Astrocyte (in vitro differentiated cells and primary cell): ENCODE measurements around the gene SDK1. TPM values are rescaled to one million over a fixed set of nuclear protein-coding genes. Genes with fewer than 3 reads are reported as not detected.
"Not testable (repeated sequence)": the region's sequence is repeated elsewhere in the genome, so short reads cannot be mapped to it uniquely, and the experiment has no call there.

Experiments
- DNase-seq: peaks from one replicate; pipeline ENCODE4 v3.0.0-alpha.2; 2010; ENCODE audit warnings: low read depth
- FAIRE-seq: peaks from 2 replicates; lab custom pipeline; 2011; peaks lifted over from hg19 to GRCh38; lab: Jason Lieb, UNC
- H2AFZ ChIP-seq: 2 replicates; pipeline ENCODE4 v1.6.0; 2012; ENCODE audit warnings: low read depth, low read length, inconsistent platforms
- H3K27ac ChIP-seq: 2 replicates; pipeline ENCODE4 v1.5.1; 2011; ENCODE audit warnings: low read depth, low read length, inconsistent platforms
- H3K27me3 ChIP-seq: 2 replicates; pipeline ENCODE4 v1.6.0; 2011; ENCODE audit warnings: low read length, inconsistent platforms; ENCODE audit not compliant: insufficient read depth
- H3K36me3 ChIP-seq: 2 replicates; pipeline ENCODE4 v1.5.1; 2011; ENCODE audit warnings: low read length, inconsistent platforms; ENCODE audit not compliant: insufficient read depth
- H3K4me1 ChIP-seq: 2 replicates; pipeline ENCODE4 v1.5.1; 2011; ENCODE audit warnings: low read length, inconsistent platforms; ENCODE audit not compliant: insufficient read depth
- H3K4me2 ChIP-seq: 2 replicates; pipeline ENCODE4 v1.6.0; 2012; ENCODE audit warnings: low read length, inconsistent platforms
- H3K4me3 ChIP-seq: 2 replicates; pipeline ENCODE4 v1.5.1; 2011; ENCODE audit warnings: low read depth, mild to moderate bottlenecking, low read length, inconsistent platforms; ENCODE audit not compliant: insufficient read depth
- H3K79me2 ChIP-seq: 2 replicates; pipeline ENCODE4 v1.6.0; 2012; ENCODE audit warnings: mild to moderate bottlenecking, low read length, inconsistent platforms; ENCODE audit not compliant: insufficient read depth
- H3K9ac ChIP-seq: 2 replicates; pipeline ENCODE4 v1.6.0; 2012; ENCODE audit warnings: mild to moderate bottlenecking, low read length, inconsistent platforms
- H3K9me3 ChIP-seq: 2 replicates; pipeline ENCODE4 v1.5.1; 2012; ENCODE audit warnings: low read depth, mild to moderate bottlenecking, low read length, inconsistent platforms; ENCODE audit not compliant: insufficient read depth
- H4K20me1 ChIP-seq: 2 replicates; pipeline ENCODE4 v1.6.0; 2012; ENCODE audit warnings: low read length, inconsistent platforms; ENCODE audit not compliant: insufficient read depth
- H3K27ac Mint-ChIP-seq: one replicate; pipeline ENCODE4 v1.8.0; 2021; ENCODE audit warnings: mild to moderate bottlenecking, mixed read lengths; ENCODE audit not compliant: unreplicated experiment
- H3K27me3 Mint-ChIP-seq: one replicate; pipeline ENCODE4 v1.8.0; 2021; ENCODE audit warnings: low read depth, mixed read lengths; ENCODE audit not compliant: unreplicated experiment
- H3K36me3 Mint-ChIP-seq: one replicate; pipeline ENCODE4 v1.8.0; 2021; ENCODE audit warnings: low read depth, mixed read lengths; ENCODE audit not compliant: unreplicated experiment
- H3K4me1 Mint-ChIP-seq: one replicate; pipeline ENCODE4 v1.8.0; 2021; ENCODE audit warnings: low read depth, mixed read lengths; ENCODE audit not compliant: unreplicated experiment
- H3K4me3 Mint-ChIP-seq: one replicate; pipeline ENCODE4 v1.8.0; 2021; ENCODE audit warnings: mild to moderate bottlenecking, moderate library complexity, mixed read lengths; ENCODE audit not compliant: unreplicated experiment
- H3K9me3 Mint-ChIP-seq: one replicate; pipeline ENCODE4 v1.8.0; 2021; ENCODE audit warnings: mild to moderate bottlenecking, mixed read lengths; ENCODE audit not compliant: unreplicated experiment
- EZH2 ChIP-seq: IDR thresholded peaks from 2 replicates; pipeline ENCODE4 v1.6.1; 2012; ENCODE audit warnings: mild to moderate bottlenecking, low read length, inconsistent platforms; ENCODE audit not compliant: insufficient read depth
- total RNA-seq: library from RNA; stranded (reverse); gene quantifications from 2 replicates; pipeline ENCODE4 v1.2.1, GENCODE V29; 2021
- TF ChIP-seq, protein P1 (sequence below): IDR thresholded peaks from 2 replicates; pipeline ENCODE4 v1.5.1; 2011; ENCODE audit warnings: low read depth, mild to moderate bottlenecking, inconsistent platforms, low read length, moderate library complexity; ENCODE audit not compliant: insufficient read depth

SDK1 gene
- total RNA-seq, 1 donor from 2014 or later: 4.2 TPM

DNA sequence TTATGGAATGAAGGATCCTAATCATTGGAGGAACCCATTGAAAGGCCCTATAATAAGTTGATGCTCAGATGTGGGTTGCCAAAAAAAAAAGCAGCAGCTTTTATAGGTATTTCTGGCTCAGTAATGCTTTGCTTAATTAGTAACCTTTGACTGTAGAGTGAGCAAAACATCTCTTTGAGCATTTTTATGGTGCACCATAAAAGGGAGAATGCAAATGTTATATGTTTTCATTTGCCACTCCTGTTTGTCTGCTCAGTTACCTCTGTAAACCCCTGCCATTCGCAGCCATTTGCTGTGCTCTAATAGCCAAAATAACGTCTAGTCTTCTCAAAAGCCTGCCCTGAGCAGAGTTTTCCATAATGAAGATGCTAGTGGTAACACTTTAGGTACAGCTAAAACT is 792.0 kb downstream of the SDK1 start:
- Histone ChIP-seq H3K36me3 (no peaks in the 10 kb centered on the region), H3K4me2 (no peak overlapping the region), H3K9ac (no peak overlapping the region), H3K4me1 (no peaks in the 10 kb centered on the region), H3K27ac (no peak overlapping the region), H3K4me3 (no peak overlapping the region), H4K20me1 (no peaks in the 10 kb centered on the region), H3K9me3 (peaks cover 7% of the 10 kb centered on the region), H3K79me2 (no peaks in the 10 kb centered on the region), H2AFZ (no peak overlapping the region), H3K27me3 (no peaks in the 10 kb centered on the region)
- TF ChIP-seq, protein P1, sequence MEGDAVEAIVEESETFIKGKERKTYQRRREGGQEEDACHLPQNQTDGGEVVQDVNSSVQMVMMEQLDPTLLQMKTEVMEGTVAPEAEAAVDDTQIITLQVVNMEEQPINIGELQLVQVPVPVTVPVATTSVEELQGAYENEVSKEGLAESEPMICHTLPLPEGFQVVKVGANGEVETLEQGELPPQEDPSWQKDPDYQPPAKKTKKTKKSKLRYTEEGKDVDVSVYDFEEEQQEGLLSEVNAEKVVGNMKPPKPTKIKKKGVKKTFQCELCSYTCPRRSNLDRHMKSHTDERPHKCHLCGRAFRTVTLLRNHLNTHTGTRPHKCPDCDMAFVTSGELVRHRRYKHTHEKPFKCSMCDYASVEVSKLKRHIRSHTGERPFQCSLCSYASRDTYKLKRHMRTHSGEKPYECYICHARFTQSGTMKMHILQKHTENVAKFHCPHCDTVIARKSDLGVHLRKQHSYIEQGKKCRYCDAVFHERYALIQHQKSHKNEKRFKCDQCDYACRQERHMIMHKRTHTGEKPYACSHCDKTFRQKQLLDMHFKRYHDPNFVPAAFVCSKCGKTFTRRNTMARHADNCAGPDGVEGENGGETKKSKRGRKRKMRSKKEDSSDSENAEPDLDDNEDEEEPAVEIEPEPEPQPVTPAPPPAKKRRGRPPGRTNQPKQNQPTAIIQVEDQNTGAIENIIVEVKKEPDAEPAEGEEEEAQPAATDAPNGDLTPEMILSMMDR: no peak
- Mint-ChIP-seq H3K4me3 (no peak overlapping the region), H3K27ac (no peak overlapping the region), H3K4me1 (peaks cover 3% of the 10 kb centered on the region), H3K36me3 (no peaks in the 10 kb centered on the region), H3K27me3 (peaks cover 8% of the 10 kb centered on the region), H3K9me3 (peaks cover 10% of the 10 kb centered on the region)
- DNase-seq (no peak), FAIRE-seq (no peak)

DNA sequence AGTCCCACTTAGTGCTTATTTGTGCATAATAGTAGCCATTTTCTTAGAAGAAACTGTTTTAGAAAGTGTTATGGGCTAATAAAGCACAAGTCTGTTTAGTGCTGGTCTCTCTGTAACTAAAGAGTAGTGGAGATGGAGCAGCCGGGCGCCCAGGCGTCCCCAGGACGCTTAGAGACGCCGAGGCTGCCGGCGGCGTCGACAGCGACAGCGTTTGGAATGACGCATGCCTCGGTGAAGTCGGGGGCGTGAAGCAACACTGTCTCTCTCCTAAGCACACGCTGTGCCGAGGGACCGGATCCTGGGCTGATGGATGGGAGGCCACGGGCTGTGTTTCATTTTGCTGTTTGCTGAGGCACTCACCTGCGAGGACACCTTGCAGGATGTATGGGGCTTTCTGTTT is 792.4 kb downstream of the SDK1 start:
- H3K4me3 ChIP-seq: no peak overlapping the region
- H3K27me3 ChIP-seq: no peaks in the 10 kb centered on the region
- Mint-ChIP-seq H3K27ac (no peak overlapping the region), H3K4me3 (no peak overlapping the region), H3K9me3 (peaks cover 10% of the 10 kb centered on the region), H3K4me1 (peaks cover 3% of the 10 kb centered on the region), H3K27me3 (peaks cover 8% of the 10 kb centered on the region), H3K36me3 (no peaks in the 10 kb centered on the region)
- no peak overlapping the region for H3K27ac ChIP-seq
- H3K9ac ChIP-seq: no peak overlapping the region
- DNase-seq (no peak), FAIRE-seq (no peak)
- no peak overlapping the region for H3K4me2 ChIP-seq
- H3K36me3 ChIP-seq: no peaks in the 10 kb centered on the region
- peaks cover 7% of the 10 kb centered on the region for H3K9me3 ChIP-seq
- no peak for TF ChIP-seq EZH2
- TF ChIP-seq, protein P1: no peak
- no peaks in the 10 kb centered on the region for H4K20me1 ChIP-seq
- no peak overlapping the region for H2AFZ ChIP-seq
- H3K4me1 ChIP-seq: no peaks in the 10 kb centered on the region
- no peaks in the 10 kb centered on the region for H3K79me2 ChIP-seq

- not testable (repeated sequence) for H3K4me1 Mint-ChIP-seq, FAIRE-seq, H3K79me2 ChIP-seq, H3K27ac Mint-ChIP-seq, H3K27me3 ChIP-seq, H2AFZ ChIP-seq, H3K27ac ChIP-seq, H4K20me1 ChIP-seq, H3K4me3 Mint-ChIP-seq, H3K36me3 Mint-ChIP-seq, H3K9me3 ChIP-seq, H3K36me3 ChIP-seq, DNase-seq, H3K9ac ChIP-seq, H3K4me1 ChIP-seq, H3K4me3 ChIP-seq, H3K4me2 ChIP-seq
- Mint-ChIP-seq H3K27me3 (peaks cover 12% of the 10 kb centered on the region), H3K9me3 (peaks cover 10% of the 10 kb centered on the region)
These were observed 793.1 kb downstream of the SDK1 start for GRCh38 chr7:4094158-4094557.
